HepG2 (cell line): Measurements from ENCODE around the gene FITM1. TPM values are rescaled to one million over a fixed set of nuclear protein-coding genes. Genes with fewer than 3 reads are reported as not detected.

Experiments
- HDAC1 ChIP-seq: sonication (generic); formaldehyde crosslinking; IDR thresholded peaks from 2 replicates; pipeline ENCODE4 v1.5.1; 2020; ENCODE audit warnings: mild to moderate bottlenecking, missing genetic modification reagents
- KLF9 ChIP-seq: IDR thresholded peaks from 2 replicates; pipeline ENCODE4 v1.6.1; 2016; ENCODE audit warnings: low read depth
- MAFF ChIP-seq: IDR thresholded peaks from 2 replicates; pipeline ENCODE4 v1.6.1; 2011; ENCODE audit warnings: low read depth, low read length, improper control_type of control experiment
- MXD3 ChIP-seq: IDR thresholded peaks from 2 replicates; pipeline ENCODE4 v1.6.1; 2016; ENCODE audit warnings: mild to moderate bottlenecking, missing biosample characterization, missing genetic modification reagents
- PRPF4 ChIP-seq: fragments of 200-400 bp; formaldehyde crosslinking; IDR thresholded peaks from 2 replicates; pipeline ENCODE4 v1.6.1; 2016; ENCODE audit warnings: low read length, low read depth; ENCODE audit not compliant: poor library complexity, severe bottlenecking
- SMAD1 ChIP-seq: sonication (generic); formaldehyde crosslinking; IDR thresholded peaks from 2 replicates; pipeline ENCODE4 v1.4.0; 2020; ENCODE audit warnings: missing genetic modification reagents, low read depth, mild to moderate bottlenecking, borderline replicate concordance
- SOX13 ChIP-seq, 3 experiments: fragments of 450-650 bp in 1 of 3; sonication (generic) in 1 of 3; formaldehyde crosslinking in 1 of 3; IDR thresholded peaks in 2 of 3; conservative IDR thresholded peaks in 1 of 3; 2 replicates each; pipeline versions ENCODE4 v1.5.0 to v1.6.1; 2016 to 2020; ENCODE audit warnings: antibody characterized with exemption in 1 of 3, mild to moderate bottlenecking in 1 of 3, missing compliant biosample characterization in 1 of 3, missing genetic modification reagents in 1 of 3, moderate library complexity in 1 of 3
- STAT5B ChIP-seq: sonication (generic); formaldehyde crosslinking; IDR thresholded peaks from 2 replicates; pipeline ENCODE4 v1.4.0; 2020; ENCODE audit warnings: missing genetic modification reagents
- YEATS4 ChIP-seq: sonication (generic); formaldehyde crosslinking; IDR thresholded peaks from 2 replicates; pipeline ENCODE4 v1.4.0; 2020; ENCODE audit warnings: missing genetic modification reagents, borderline replicate concordance
- ZBTB49 ChIP-seq: sonication (generic); formaldehyde crosslinking; IDR thresholded peaks from 2 replicates; pipeline ENCODE4 v1.4.0; 2020; ENCODE audit warnings: missing genetic modification reagents, borderline replicate concordance
- ZFY ChIP-seq: sonication (generic); formaldehyde crosslinking; IDR thresholded peaks from 2 replicates; pipeline ENCODE4 v1.4.0; 2020; ENCODE audit warnings: missing genetic modification reagents
- ZNF17 ChIP-seq: sonication (generic); formaldehyde crosslinking; IDR thresholded peaks from 2 replicates; pipeline ENCODE4 v1.5.0; 2020; ENCODE audit warnings: mild to moderate bottlenecking, missing genetic modification reagents
- ZNF20 ChIP-seq: sonication (generic); formaldehyde crosslinking; IDR thresholded peaks from 2 replicates; pipeline ENCODE4 v1.4.0; 2020; ENCODE audit warnings: mild to moderate bottlenecking, moderate library complexity, missing genetic modification reagents
- ZNF382 ChIP-seq: sonication (generic); formaldehyde crosslinking; IDR thresholded peaks from 2 replicates; pipeline ENCODE4 v1.5.0; 2020; ENCODE audit warnings: missing genetic modification reagents, mild to moderate bottlenecking, borderline replicate concordance
- ZNF383 ChIP-seq: sonication (generic); formaldehyde crosslinking; IDR thresholded peaks from 2 replicates; pipeline ENCODE4 v1.4.0; 2020; ENCODE audit warnings: missing genetic modification reagents, mild to moderate bottlenecking, borderline replicate concordance
- polyA plus RNA-seq, 8 experiments: library from polyadenylated mRNA; depleted of rRNA in 3 of 8; stranded (reverse) in 7 of 8; unstranded in 1 of 8; fragments of >200 nt; fragmentation: Illumina TruSeq in 4 of 8; extraction: Trizol in 4 of 8; gene quantifications; 2 replicates each; pipeline versions ENCODE4 v1.2.1 to v1.2.3, GENCODE V29; 2011 to 2016; ENCODE audit warnings: low read depth in 4 of 8, missing spikeins in 1 of 8, mixed read lengths in 1 of 8; ENCODE audit not compliant: insufficient read depth in 1 of 8
- total RNA-seq, 5 experiments: library from RNA; depleted of rRNA; stranded (reverse); fragments of >200 nt; fragmentation: Illumina TruSeq; extraction: Trizol; gene quantifications; 2 replicates each; pipeline ENCODE4 v1.2.3, GENCODE V29; 2016; ENCODE audit warnings: low read depth in 1 of 5
- TF ChIP-seq, protein P1 (sequence below): sonication (generic); formaldehyde crosslinking; IDR thresholded peaks from 2 replicates; pipeline ENCODE4 v1.4.0; 2020; ENCODE audit warnings: missing genetic modification reagents, borderline replicate concordance

FITM1 gene
- total and polyA plus RNA-seq, 2 of the 13 experiments (the other 11 are each of a cell fraction or from before 2014, with no cell fraction given): 2.7 to 5.8 TPM

- TF ChIP-seq, protein P1, sequence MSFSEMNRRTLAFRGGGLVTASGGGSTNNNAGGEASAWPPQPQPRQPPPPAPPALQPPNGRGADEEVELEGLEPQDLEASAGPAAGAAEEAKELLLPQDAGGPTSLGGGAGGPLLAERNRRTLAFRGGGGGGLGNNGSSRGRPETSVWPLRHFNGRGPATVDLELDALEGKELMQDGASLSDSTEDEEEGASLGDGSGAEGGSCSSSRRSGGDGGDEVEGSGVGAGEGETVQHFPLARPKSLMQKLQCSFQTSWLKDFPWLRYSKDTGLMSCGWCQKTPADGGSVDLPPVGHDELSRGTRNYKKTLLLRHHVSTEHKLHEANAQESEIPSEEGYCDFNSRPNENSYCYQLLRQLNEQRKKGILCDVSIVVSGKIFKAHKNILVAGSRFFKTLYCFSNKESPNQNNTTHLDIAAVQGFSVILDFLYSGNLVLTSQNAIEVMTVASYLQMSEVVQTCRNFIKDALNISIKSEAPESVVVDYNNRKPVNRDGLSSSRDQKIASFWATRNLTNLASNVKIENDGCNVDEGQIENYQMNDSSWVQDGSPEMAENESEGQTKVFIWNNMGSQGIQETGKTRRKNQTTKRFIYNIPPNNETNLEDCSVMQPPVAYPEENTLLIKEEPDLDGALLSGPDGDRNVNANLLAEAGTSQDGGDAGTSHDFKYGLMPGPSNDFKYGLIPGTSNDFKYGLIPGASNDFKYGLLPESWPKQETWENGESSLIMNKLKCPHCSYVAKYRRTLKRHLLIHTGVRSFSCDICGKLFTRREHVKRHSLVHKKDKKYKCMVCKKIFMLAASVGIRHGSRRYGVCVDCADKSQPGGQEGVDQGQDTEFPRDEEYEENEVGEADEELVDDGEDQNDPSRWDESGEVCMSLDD (CRISPR knock-in tag): peak; percentile 66; the same call in 1 of the 2 replicates
- TF ChIP-seq MXD3 (CRISPR knock-in tag) (peak; percentile 95), ZFY (CRISPR knock-in tag) (peak; percentile 98), HDAC1 (CRISPR knock-in tag) (no peak), PRPF4 (peak; percentile 92), YEATS4 (CRISPR knock-in tag) (peak; percentile 94), ZNF17 (CRISPR knock-in tag) (no peak), ZNF383 (peak; percentile 97; the same call in 1 of the 2 replicates), ZNF382 (CRISPR knock-in tag) (no peak), ZBTB49 (CRISPR knock-in tag) (peak; percentile 5; the same call in 1 of the 2 replicates), SMAD1 (CRISPR knock-in tag) (peak; percentile 71), MAFF (peak; percentile 60; the same call in 1 of the 2 replicates), ZNF20 (CRISPR knock-in tag) (no peak; the same call in 1 of the 2 replicates), SOX13 (IDR thresholded peaks at IDR 0.05) (peak; percentile 68; the same call in 1 of the 2 replicates), SOX13 (CRISPR knock-in tag; conservative IDR thresholded peaks at IDR 0.05 in 1 of 2, IDR thresholded peaks at IDR 0.05 in 1 of 2) (peak; percentile 60 to 72; a peak in 2 of 4 replicates), STAT5B (0 out of 2 replicates have a peak, but pooled peaks have one; percentile 14), KLF9 (CRISPR knock-in tag) (no peak)
Measured at GRCh38 chr14:24141097-24141880, 10.8 kb downstream of the FITM1 start, which contains the start of gene EMC9 (continued).
